IPS-11a (cell line): Measurements from ENCODE around the gene TBX1.
"Not testable (repeated sequence)": the region's sequence is repeated elsewhere in the genome, so short reads cannot be mapped to it uniquely, and the experiment has no call there.

Experiments used
- H3K4me3 ChIP-seq: one replicate; pipeline ENCODE4 v1.5.1; 2013; ENCODE audit warnings: low read depth, low read length, control low read depth

Gene TBX1

DNA sequence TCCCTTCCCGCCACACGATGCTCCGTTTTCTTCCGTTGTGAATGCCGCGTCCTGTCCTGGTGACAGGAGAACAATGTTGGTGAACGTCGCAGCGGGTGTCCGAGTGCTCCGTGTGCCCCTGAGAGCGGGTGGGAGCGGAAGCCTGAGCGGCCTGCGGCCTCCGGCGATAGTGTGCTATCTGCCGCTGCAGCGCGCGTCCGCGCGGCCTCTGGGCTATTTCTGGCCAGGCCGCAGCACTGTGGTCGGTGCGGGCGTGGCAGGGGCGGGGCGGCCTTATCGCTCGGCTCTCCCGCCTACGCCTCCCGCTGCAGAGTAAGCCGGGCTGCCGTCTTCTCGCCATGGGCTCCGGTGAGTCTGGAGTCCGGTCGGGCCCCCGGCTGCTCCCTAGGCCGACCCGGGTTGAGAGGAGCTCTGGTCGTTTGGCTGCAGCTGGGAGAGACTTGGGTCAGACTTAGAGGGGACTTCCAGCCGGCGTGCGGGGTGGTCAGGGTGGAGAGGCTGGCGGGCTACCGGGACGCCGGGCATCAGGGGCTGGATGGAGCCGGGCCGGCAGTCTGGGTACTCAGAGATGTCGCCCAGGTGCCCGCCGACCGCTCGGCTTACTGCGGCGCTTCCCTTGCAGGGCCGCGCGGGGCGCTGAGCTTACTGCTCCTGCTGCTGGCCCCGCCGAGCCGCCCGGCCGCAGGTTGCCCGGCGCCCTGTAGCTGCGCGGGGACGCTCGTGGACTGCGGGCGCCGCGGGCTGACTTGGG lies 37.2 kb upstream of the TBX1 start, which contains the start of gene GP1BB:
GP1BB (plus strand) TSS at position 308 of the 751 bp plus-strand sequence; CDS start at position 339, 31 bp downstream.
- H3K4me3 ChIP-seq: no peak within 1 kb of the TSS

DNA sequence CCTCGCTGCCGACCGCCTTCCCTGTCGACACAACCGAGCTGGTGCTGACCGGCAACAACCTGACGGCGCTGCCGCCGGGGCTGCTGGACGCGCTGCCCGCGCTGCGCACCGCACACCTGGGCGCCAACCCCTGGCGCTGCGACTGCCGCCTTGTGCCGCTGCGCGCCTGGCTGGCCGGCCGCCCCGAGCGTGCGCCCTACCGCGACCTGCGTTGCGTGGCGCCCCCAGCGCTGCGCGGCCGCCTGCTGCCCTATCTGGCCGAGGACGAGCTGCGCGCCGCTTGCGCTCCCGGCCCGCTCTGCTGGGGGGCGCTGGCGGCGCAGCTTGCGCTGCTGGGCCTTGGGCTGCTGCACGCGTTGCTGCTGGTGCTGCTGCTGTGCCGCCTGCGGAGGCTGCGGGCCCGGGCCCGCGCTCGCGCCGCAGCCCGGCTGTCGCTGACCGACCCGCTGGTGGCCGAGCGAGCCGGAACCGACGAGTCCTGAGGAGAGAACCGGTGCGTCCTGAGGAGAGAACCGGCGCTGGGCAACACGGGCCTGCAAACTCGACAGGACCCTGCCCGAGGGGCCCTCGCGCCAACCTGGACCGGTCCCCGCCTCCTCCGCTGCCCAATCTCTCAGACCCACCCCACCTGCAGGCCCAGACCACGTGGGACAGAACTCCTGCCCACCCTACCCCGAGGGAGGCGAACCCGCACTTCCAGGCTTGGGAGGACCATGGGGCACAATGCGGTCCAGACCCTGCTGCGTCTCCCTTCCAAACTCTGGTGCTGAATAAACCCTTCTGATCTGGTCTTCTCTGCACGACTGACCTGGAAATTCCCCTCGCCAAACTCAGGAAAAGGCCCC lies 36.4 kb upstream of the TBX1 start:
- no peak overlapping the region for H3K4me3 ChIP-seq

DNA sequence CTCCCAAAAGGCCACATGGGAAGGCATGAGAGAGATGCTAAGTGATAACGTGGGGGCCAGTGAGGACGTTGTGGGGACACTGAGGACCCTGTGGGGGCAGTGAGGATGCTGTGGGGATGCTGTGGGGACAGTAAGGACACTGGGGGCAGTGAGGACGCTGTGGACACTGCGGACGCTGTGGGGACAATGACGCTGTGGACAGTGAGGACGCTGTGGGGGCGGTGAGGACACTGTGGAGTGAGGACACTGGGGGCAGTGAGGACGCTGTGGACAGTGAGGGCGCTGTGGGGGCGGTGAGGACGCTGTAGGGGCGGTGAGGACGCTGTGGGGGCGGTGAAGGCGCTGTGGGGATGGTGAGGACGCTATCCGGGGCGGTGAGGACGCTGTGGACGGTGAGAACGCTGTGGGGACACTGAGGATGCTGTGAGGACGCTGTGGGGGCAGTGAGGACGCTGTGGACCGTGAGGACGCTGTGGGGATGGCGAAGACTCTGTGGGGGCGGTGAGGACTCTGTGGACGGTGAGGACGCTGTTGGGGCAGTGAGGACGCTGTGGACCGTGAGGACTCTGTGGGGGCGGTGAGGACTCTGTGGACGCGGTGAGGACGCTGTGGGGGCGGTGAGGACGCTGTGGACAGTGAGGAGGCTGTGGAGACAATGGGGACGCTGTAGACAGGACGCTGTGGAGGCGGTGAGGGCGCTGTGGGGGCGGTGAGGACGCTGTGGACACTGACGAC lies 35.5 kb upstream of the TBX1 start:
- no peak overlapping the region for H3K4me3 ChIP-seq

DNA sequence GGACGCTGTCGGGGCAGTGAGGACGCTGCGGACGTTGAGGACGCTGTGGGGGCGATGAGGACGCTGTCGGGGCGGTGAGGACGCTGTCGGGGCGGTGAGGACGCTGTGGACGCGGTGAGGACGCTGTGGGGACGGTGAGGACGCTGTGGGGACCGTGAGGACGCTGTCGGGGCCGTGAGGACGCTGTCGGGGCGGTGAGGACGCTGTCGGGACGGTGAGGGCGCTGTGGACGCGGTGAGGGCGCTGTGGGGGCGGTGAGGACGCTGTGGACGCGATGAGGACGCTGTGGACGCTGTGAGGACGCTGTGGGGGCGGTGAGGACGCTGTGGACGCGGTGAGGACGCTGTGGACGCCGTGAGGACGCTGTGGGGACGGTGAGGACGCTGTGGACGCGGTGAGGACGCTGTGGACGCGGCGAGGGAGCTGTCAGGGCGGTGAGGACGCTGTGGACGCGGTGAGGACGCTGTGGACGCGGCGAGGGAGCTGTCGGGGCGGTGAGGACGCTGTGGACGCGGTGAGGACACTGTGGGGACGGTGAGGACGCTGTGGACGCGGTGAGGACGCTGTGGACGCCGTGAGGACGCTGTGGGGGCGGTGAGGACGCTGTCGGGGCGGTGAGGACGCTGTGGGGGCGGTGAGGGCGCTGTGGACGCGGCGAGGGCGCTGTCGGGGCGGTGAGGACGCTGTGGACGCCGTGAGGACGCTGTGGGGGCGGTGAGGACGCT lies 34.4 kb upstream of the TBX1 start:
- H3K4me3 ChIP-seq: not testable (repeated sequence)

DNA sequence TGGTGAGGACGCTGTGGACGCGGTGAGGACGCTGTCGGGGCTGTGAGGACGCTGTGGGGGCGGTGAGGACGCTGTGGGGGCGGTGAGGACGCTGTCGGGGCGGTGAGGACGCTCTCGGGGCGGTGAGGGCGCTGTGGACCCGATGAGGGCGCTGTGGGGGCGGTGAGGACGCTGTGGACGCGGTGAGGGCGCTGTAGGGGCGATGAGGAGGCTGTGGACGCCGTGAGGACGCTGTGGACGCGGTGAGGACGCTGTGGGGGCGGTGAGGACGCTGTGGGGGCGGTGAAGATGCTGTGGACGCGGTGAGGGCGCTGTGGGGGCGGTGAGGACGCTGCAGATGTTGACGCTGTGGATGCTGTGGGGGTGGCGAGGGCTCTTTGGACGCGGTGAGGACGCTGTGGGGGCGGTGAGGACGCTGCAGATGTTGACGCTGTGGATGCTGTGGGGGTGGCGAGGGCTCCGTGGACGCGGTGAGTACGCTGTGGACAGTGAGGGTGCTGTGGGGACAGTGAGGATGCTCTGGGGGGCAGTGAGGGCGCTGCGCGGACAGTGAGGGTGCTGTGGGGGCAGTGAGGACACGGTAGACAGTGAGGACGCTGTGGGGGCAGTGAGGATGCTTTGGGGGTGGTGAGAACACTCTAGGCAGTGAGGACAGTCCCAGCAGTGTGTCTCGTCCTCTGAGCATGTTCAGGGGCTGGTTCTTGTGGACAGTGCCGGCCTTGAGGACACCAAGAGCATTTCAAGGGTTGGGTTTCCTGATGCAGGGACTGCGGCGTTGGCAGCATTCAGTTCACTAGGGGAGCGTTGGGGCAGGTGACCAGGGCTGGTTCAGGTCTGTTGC lies 33.0 kb upstream of the TBX1 start:
- no peak overlapping the region for H3K4me3 ChIP-seq

DNA sequence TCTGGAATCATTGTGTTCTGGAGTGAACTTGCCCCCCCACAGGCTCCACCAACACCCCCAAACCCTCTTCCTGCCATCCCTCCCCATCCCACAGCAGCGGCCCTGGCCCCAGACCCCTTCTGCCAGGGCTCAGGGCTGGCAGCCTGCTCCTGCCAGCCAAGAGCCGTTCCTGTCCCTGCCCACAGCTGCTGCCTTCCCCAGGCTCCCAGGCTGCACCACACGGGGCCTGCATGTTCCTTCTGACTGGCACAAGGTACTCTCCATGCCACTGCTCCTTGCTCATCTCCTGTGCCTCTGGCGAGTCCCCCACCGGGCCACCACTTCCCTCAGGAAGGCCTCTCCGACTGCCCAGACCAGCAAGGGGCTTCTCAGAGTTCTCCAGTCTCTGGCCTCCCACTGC lies 32.3 kb upstream of the TBX1 start:
- no peak overlapping the region for H3K4me3 ChIP-seq

DNA sequence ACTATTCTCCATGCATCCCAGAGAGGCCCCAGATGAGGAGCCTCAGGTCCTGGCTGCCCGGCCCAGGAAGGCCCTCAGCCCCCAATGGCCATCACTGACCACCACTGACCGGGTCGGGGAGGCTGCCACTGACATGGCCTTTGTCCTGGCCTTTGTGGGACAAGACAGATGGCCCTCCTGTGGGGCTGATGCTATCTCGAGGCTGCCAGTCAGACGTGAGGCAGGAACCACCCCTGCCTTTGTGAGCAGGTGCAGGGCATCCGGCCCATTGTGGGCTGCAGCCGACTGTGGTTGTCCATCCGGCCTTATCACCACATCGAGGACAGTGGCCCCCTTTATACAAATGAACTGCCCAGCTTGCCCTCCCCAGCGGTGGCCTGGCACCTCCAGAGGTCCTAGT lies 31.7 kb upstream of the TBX1 start:
- no peak overlapping the region for H3K4me3 ChIP-seq

DNA sequence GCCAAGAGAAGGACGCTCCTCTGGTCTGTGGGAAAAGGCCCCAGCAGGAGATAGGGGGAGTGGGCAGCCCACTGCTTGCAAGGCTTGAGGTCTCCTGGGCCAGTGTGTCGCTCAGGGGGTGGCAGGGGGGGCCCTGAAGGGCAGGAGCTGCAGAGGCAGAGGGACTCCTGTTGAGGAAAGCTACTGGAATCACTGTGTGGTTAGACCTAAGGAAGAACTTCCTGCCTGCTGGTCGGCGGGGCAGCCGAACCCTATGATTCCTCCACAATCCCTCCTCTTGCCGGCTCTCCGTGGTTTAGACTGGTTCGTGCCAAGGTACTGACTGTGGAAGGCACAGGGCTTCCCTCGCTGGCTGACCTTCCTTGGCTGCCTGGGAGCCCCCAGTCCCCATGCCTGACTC lies 31.1 kb upstream of the TBX1 start:
- no peak overlapping the region for H3K4me3 ChIP-seq

DNA sequence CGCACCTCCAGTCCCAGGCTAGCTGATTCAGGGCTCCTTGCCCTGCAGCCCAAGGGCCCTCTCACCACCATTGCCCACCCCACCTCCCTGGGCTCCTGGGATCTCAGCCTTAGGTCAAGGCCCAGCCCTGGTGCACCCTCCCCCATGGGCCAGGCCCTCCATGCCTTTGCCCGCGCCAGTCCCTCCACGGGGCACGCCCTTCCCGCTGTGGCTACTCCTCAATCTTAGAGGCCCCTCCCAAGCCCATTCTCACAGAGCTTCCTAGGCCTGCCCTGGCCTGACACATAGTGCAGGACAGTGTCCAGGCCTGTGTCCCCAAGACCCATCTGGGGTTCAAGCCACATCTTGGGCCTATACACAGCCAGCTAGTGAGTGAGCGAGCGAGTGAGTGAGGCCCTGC lies 30.4 kb upstream of the TBX1 start:
- no peak overlapping the region for H3K4me3 ChIP-seq

DNA sequence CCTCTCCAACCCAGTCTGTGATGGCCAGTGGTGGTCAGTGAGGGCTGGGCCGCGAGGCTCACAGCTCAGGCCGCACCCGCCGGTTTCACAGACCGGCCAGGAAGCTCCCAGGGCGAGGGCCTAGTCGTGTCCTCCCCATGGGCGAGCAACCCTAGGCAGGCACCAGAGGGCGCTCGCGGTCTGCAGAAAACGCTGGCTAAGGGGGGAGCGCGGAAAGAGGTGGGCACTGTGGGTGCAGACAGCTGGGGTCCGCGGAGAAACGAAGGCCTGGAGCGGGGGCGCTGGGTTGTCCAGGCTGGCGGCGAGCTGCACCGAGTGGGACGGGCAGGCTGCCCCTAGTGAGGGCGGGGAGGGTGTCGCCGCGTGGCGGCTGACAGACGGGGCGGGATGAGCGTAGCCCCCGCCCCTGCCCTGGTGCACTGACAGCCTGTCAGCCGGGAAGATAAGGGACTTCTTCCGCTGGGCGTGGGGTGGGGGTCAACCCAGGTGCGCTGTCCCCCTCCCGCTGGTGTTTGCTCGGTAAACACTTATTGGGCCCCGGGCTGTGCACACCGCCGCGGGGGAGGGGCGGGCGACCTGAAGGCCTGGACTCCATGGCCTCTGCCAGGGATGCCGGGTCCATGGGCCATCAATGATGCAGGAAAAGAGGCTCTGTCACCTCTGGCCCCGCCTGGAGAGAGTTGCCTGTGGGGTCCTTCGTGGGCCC lies 29.8 kb upstream of the TBX1 start:
- no peak overlapping the region for H3K4me3 ChIP-seq

DNA sequence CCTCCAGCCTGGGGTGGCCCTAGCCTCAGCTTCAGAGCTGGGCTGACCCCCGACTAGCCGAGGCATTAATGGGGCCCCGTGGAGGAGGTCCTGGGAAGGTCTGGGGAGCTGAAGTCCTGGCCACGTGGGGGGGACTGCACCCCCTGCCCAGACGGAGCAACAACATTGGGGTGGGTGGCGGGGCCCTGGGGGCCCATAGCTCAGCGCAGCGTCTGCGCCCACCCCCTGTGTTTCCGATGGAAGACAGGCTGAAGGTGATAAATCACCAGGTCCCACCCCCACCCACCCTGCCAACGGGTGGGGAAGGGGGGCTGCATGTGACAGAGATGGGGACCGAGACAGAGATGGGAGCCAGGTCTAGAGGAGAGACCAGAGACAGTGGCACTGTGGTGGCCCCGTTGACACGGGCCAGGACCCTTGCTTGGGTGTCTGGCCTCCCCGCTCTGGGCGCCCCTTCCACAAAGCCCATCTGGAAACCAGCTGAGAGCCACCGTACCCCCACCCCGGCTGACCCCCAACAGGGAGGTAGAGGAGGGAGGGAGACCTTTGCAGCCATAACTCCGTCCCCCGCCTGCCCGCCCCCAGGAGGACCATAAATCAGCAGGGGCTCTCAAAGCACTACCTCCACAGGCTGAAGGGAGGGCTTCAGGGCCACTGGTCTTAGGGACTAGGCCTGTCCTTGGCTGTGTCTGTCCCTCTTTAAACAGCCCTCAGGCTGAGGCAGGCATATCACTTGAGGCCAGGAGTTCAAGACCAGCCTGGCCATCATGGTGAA lies 29.0 kb upstream of the TBX1 start:
- H3K4me3 ChIP-seq: no peak overlapping the region

DNA sequence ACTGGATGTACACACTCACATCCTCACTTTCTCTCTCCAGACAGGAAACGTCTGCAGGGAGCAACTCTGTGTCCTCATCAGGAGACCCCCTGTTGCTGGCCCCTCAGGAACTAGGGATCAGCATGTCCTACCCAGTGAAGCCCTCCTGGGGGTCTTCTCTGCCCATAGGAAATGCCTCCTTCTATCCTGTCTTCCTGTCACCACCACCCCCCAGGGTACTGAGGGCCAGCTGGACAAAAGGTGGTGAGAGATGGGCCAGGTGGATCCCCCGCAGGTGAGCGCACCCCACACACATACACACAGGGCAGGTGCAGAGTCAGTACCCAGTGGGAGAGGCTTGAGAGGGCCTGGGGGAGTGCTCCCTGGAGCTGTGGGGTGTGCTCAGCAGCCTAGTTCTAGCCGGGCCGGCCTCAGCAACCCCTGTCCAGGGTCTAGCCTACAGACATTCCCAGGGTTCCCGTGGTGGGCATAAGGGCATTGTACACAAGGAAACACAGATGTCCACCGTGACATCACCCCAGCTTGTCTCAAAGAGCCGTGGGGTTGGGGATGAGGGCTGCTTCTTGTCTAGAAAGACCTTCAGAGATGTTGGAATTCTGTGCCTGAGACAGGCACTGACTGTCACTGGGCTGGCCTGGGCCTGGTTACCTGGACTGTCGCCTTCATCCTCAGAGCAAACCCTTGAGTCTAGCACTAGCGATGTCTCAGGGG lies 28.0 kb upstream of the TBX1 start:
- H3K4me3 ChIP-seq: no peak overlapping the region

DNA sequence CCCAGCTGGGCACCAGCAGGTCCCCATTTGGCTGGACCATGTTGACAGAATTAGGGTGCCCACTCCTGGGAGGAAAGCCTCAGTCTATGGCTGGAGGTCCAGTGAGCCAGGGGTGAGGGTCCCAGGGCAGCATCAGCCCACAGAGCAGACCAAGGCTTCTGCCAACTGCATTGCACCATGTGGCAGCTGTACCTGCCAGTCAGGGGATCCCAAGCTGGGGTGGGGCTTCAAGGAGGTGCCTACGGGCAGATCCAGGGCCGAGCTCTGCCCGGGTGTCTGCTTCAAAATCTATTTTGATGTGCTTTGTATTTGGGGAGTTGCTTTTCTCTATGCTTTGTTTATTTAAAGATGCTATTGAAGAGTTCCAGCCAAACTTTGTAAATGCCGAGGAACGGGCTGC lies 26.8 kb upstream of the TBX1 start:
- no peak overlapping the region for H3K4me3 ChIP-seq

DNA sequence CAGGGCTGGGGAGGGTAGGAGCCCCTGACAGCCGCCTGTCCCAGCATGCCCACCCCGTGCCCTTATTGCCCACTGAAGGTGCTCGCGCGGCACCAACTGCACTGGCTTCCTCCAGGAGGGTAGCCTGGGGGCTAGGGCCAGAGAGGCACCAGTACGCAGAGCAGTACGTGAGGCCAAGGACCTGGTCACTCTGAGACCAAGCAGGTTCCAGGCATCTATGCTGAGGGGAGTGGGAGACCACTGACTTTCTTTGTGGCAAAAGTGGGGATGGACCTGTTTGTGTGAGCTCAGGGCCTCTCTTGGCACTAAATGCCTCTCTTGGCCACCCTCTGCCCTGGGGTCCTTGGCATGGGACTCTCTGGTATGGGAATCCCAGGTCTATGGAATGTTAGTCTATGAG lies 26.4 kb upstream of the TBX1 start:
- H3K4me3 ChIP-seq: no peak overlapping the region

DNA sequence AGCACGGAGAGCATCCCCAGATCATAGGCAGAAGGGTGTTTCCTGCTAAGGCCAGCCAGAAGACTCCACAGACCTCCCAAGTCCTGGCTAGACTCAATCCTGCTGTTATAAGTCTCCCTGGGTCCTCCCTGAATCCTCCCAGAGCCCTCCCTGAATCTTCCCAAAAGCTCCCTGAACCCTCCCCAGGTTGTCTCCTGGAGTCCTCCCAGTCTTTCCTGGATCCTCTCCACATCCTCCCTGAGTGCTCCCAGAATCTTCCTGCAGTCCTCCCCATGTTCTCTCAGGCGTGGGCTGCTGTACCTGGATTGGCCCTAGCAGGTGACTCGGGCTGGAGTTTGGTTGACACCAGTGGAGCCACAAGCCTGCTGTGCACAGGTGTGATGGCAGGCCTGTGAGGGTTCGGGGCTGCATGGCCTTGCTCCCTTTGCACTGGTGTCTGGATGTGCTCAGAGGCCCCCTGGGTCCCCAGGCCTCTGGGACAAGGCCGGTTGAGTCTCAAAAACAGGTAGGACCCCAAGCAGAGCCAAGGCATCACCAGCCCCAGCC lies 25.7 kb upstream of the TBX1 start:
- no peak overlapping the region for H3K4me3 ChIP-seq

DNA sequence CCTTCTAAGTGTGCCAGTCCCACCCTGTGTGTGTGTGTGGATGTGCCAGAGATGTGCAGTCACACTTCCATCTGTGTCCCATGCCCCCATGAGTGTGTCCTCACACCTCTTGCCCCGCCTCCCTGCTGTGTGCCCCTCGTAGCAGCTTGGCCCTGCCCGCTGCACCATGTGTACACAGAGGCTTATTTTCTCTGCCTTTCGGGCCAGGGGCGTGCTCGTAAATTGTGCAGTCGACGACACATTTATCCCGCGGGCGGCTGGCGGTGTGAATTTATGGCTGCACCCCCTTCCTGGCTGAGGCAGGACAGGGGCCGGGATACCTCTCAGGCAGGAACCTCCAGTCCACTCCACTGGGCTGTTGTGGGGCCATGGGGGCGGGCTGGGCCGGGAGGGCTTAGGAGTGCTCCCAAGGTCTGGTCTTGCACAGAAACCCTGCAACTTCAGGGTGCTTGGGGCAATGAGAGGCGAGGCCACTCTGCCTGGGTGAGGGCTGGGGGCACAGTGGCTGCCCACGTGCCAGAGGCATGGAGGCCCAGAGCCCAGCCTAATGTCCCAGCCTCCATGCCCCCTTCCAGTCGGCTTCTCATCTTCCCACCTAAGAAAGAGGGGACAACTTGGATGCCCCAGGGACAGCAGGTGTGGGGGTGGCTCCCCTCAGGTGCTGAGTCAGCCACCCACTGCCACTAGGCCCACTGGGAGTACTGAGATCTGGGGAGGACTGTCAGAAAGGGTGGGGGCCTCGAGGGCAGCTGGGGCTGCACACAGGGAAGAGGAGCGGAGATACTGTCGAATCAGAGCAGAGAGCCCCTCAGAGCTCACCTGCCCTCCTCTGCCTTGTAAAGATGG lies 24.7 kb upstream of the TBX1 start:
- H3K4me3 ChIP-seq: no peak overlapping the region
